Neural cell (in vitro differentiated cells): ENCODE results near the gene RHOA. TPM values are rescaled to one million over a fixed set of nuclear protein-coding genes. Genes with fewer than 3 reads are reported as not detected.

ENCODE experiments used
- H2AFZ ChIP-seq: fragments of 200-600, 300-800 bp; sonication (generic), shearing (Covaris generic); 2 replicates; pipeline ENCODE4 v1.6.0; 2014; ENCODE audit warnings: low read depth, mild to moderate bottlenecking, antibody characterized with exemption, low read length, moderate library complexity
- H3F3A ChIP-seq: fragments of 200-600 bp; shearing (Covaris generic); 2 replicates; pipeline ENCODE4 v1.6.1; 2016; ENCODE audit warnings: mild to moderate bottlenecking, moderate library complexity, mixed read lengths, antibody characterized with exemption, low read length; ENCODE audit not compliant: insufficient read depth, poor library complexity, severe bottlenecking
- H3K27ac ChIP-seq: fragments of 200-600, 300-800 bp; sonication (generic), shearing (Covaris generic); 2 replicates; pipeline ENCODE4 v1.5.1; 2014; ENCODE audit warnings: mild to moderate bottlenecking, low read length, moderate library complexity
- H3K27me3 ChIP-seq: fragments of 300-800, 200-600 bp; sonication (generic), shearing (Covaris generic); 2 replicates; pipeline ENCODE4 v1.6.0; 2014; ENCODE audit warnings: mild to moderate bottlenecking, low read depth, low read length, moderate library complexity; ENCODE audit not compliant: insufficient read depth
- H3K36me3 ChIP-seq: fragments of 300-800, 200-600 bp; sonication (generic), shearing (Covaris generic); 2 replicates; pipeline ENCODE4 v1.5.1; 2014; ENCODE audit warnings: mild to moderate bottlenecking, antibody characterized with exemption, low read length, moderate library complexity; ENCODE audit not compliant: insufficient read depth
- H3K4me2 ChIP-seq: fragments of 300-800, 200-600 bp; sonication (generic), shearing (Covaris generic); 2 replicates; pipeline ENCODE4 v1.6.0; 2014; ENCODE audit warnings: mild to moderate bottlenecking, low read length
- H3K4me3 ChIP-seq: fragments of 300-800, 200-600 bp; sonication (generic), shearing (Covaris generic); 2 replicates; pipeline ENCODE4 v1.5.1; 2014; ENCODE audit warnings: mild to moderate bottlenecking, low read length, moderate library complexity
- H3K79me2 ChIP-seq: fragments of 200-600 bp; shearing (Covaris generic); replicated peaks from 2 replicates; pipeline ENCODE4 v1.6.0; 2014; ENCODE audit warnings: mild to moderate bottlenecking, low read length, moderate library complexity; ENCODE audit not compliant: insufficient read depth
- H3K9ac ChIP-seq: fragments of 300-800, 200-600 bp; sonication (generic), shearing (Covaris generic); 2 replicates; pipeline ENCODE4 v1.6.1; 2016; ENCODE audit warnings: mild to moderate bottlenecking, low read length, mixed read lengths
- H3K9me2 ChIP-seq: fragments of 200-600 bp; shearing (Covaris generic); 2 replicates; pipeline ENCODE4 v1.6.1; 2016; ENCODE audit warnings: mild to moderate bottlenecking, low read length, mixed read lengths; ENCODE audit not compliant: insufficient read depth
- H3K9me3 ChIP-seq: fragments of 200-600, 300-800 bp; sonication (generic), shearing (Covaris generic); 2 replicates; pipeline ENCODE4 v1.6.1; 2016; ENCODE audit warnings: mild to moderate bottlenecking, mixed run types, low read length, moderate library complexity, mixed read lengths
- H4K20me1 ChIP-seq: fragments of 200-600 bp; shearing (Covaris generic); 2 replicates; pipeline ENCODE4 v1.6.1; 2016; ENCODE audit warnings: mild to moderate bottlenecking, mixed run types; ENCODE audit not compliant: insufficient read depth
- CTCF ChIP-seq: fragments of 450-650 bp; IDR thresholded peaks from 2 replicates; pipeline ENCODE4 v1.5.1; 2014; ENCODE audit warnings: antibody characterized with exemption, mild to moderate bottlenecking, moderate library complexity; ENCODE audit not compliant: poor library complexity, severe bottlenecking
- EP300 ChIP-seq: fragments of 450-650 bp; conservative IDR thresholded peaks from 2 replicates; pipeline ENCODE4 v1.6.1; 2014; ENCODE audit warnings: antibody characterized with exemption, mild to moderate bottlenecking, moderate library complexity; ENCODE audit not compliant: poor library complexity, severe bottlenecking
- EZH2 ChIP-seq: fragments of 200-600, 300-800 bp; shearing (Covaris generic), sonication (generic); IDR thresholded peaks from 2 replicates; pipeline ENCODE4 v1.6.1; 2014; ENCODE audit warnings: antibody characterized with exemption, low read length, borderline replicate concordance, mild to moderate bottlenecking; ENCODE audit not compliant: insufficient read depth, poor library complexity, severe bottlenecking
- MXI1 ChIP-seq: fragments of 450-650 bp; conservative IDR thresholded peaks from 2 replicates; pipeline ENCODE4 v1.6.1; 2014; ENCODE audit warnings: antibody characterized with exemption, mild to moderate bottlenecking; ENCODE audit not compliant: poor library complexity, severe bottlenecking
- POLR2AphosphoS5 ChIP-seq: IDR thresholded peaks from 2 replicates; pipeline ENCODE4 v1.6.1; 2012
- RAD21 ChIP-seq: fragments of 450-650 bp; conservative IDR thresholded peaks from 2 replicates; pipeline ENCODE4 v1.6.1; 2014; ENCODE audit warnings: antibody characterized with exemption, mild to moderate bottlenecking, moderate library complexity
- REST ChIP-seq: IDR thresholded peaks from 2 replicates; pipeline ENCODE4 v1.6.1; 2012; ENCODE audit warnings: borderline replicate concordance
- SMC3 ChIP-seq: fragments of 450-650 bp; conservative IDR thresholded peaks from 2 replicates; pipeline ENCODE4 v1.6.1; 2014; ENCODE audit warnings: antibody characterized with exemption, mild to moderate bottlenecking, moderate library complexity; ENCODE audit not compliant: poor library complexity
- TAF1 ChIP-seq: IDR thresholded peaks from 2 replicates; pipeline ENCODE4 v1.6.1; 2012; ENCODE audit warnings: low read depth
- polyA plus RNA-seq: library from polyadenylated mRNA; depleted of rRNA; stranded (reverse); fragments of >200 nt; gene quantifications from 2 replicates; pipeline ENCODE4 v1.2.3, GENCODE V29; 2014

Gene RHOA
- polyA plus RNA-seq, 1 donor from 2014 or later = 159 TPM

GRCh38 chr3:49346797-49347251, 65.0 kb downstream of the RHOA start:
- H3F3A ChIP-seq = no peaks in the 10 kb centered on the region
- H3K27ac ChIP-seq = no peak overlapping the region
- H3K27me3 ChIP-seq = no peaks in the 10 kb centered on the region
- H2AFZ ChIP-seq = no peak overlapping the region
- no peaks in the 10 kb centered on the region for H4K20me1 ChIP-seq
- no peak for TF ChIP-seq RAD21
- TF ChIP-seq CTCF = no peak
- TF ChIP-seq REST = no peak
- TF ChIP-seq EP300 = no peak
- TF ChIP-seq TAF1 = no peak
- TF ChIP-seq MXI1 = no peak
- TF ChIP-seq POLR2AphosphoS5 = no peak
- no peak overlapping the region for H3K9ac ChIP-seq
- H3K79me2 ChIP-seq = no peaks in the 10 kb centered on the region
- H3K4me3 ChIP-seq = no peak overlapping the region
- H3K36me3 ChIP-seq = no peaks in the 10 kb centered on the region
- no peak overlapping the region for H3K4me2 ChIP-seq
- no peaks in the 10 kb centered on the region for H3K9me2 ChIP-seq
- no peaks in the 10 kb centered on the region for H3K9me3 ChIP-seq

GRCh38 chr3:49343163-49343562, 68.6 kb downstream of the RHOA start:
- Histone ChIP-seq H3F3A (peaks cover 3% of the 10 kb centered on the region), H3K9me3 (no peaks in the 10 kb centered on the region), H3K4me2 (no peak overlapping the region), H3K4me3 (no peak overlapping the region), H3K27me3 (no peaks in the 10 kb centered on the region), H3K36me3 (no peaks in the 10 kb centered on the region), H4K20me1 (no peaks in the 10 kb centered on the region), H3K9ac (no peak overlapping the region), H3K9me2 (no peaks in the 10 kb centered on the region), H3K27ac (no peak overlapping the region), H2AFZ (no peak overlapping the region), H3K79me2 (peaks cover 12% of the 10 kb centered on the region)
- TF ChIP-seq CTCF (no peak), RAD21 (no peak), EZH2 (no peak), MXI1 (no peak), TAF1 (no peak), SMC3 (no peak), POLR2AphosphoS5 (no peak), EP300 (no peak), REST (no peak)
